Measurements from ENCODE around the gene RCSD1. TPM values are rescaled to one million over a fixed set of nuclear protein-coding genes. Genes with fewer than 3 reads are reported as not detected.

Gene RCSD1
- total and polyA plus RNA-seq, 10 of the 15 experiments (the other 5 are each of a cell fraction or from before 2014, with no cell fraction given) = 11.4 to 78.3 (median 71.6) TPM

DNA sequence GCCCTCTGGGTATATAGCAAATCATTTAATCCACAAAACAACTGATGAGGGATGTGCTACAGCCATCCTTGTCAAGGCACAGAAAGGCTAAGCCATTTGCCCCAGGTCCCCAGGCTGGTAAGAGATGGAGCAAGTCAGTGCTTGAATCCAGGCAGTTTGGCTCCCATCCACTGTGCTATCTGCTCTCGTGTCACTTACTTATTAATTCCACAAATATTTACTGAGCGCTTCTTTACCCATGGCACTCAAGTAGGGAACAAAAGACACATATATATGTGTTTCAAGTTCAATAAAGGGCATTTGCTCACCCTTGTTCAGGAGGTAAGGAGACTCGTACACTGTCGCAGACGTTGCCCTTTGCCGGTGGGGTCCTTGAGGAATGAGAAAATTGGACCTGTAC is 53.2 kb downstream of the RCSD1 start (continued):
- TF ChIP-seq, protein P1, sequence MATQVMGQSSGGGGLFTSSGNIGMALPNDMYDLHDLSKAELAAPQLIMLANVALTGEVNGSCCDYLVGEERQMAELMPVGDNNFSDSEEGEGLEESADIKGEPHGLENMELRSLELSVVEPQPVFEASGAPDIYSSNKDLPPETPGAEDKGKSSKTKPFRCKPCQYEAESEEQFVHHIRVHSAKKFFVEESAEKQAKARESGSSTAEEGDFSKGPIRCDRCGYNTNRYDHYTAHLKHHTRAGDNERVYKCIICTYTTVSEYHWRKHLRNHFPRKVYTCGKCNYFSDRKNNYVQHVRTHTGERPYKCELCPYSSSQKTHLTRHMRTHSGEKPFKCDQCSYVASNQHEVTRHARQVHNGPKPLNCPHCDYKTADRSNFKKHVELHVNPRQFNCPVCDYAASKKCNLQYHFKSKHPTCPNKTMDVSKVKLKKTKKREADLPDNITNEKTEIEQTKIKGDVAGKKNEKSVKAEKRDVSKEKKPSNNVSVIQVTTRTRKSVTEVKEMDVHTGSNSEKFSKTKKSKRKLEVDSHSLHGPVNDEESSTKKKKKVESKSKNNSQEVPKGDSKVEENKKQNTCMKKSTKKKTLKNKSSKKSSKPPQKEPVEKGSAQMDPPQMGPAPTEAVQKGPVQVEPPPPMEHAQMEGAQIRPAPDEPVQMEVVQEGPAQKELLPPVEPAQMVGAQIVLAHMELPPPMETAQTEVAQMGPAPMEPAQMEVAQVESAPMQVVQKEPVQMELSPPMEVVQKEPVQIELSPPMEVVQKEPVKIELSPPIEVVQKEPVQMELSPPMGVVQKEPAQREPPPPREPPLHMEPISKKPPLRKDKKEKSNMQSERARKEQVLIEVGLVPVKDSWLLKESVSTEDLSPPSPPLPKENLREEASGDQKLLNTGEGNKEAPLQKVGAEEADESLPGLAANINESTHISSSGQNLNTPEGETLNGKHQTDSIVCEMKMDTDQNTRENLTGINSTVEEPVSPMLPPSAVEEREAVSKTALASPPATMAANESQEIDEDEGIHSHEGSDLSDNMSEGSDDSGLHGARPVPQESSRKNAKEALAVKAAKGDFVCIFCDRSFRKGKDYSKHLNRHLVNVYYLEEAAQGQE (IDR thresholded peaks at IDR 0.05; ENCODE audit: low read depth, low read length) = no peak
- no peak for TF ChIP-seq NFYB (IDR thresholded peaks at IDR 0.05; ENCODE audit: insufficient read depth, low read depth, low read length)
- no peak for TF ChIP-seq ZNF384 (IDR thresholded peaks at IDR 0.05; ENCODE audit: borderline replicate concordance, low read depth, low read length)
- TF ChIP-seq KAT2A (conservative IDR thresholded peaks at IDR 0.05; ENCODE audit: control insufficient read depth, low read depth, low read length) = no peak
- TF ChIP-seq ZSCAN29 (IDR thresholded peaks at IDR 0.05) = no peak
- no peak for TF ChIP-seq HCFC1 (IDR thresholded peaks at IDR 0.05; ENCODE audit: low read length)
- no peak for TF ChIP-seq SMAD1 (IDR thresholded peaks at IDR 0.05; ENCODE audit: low read depth, partially characterized antibody)
- TF ChIP-seq PAX8 (IDR thresholded peaks at IDR 0.05) = no peak
- TF ChIP-seq, protein P2, sequence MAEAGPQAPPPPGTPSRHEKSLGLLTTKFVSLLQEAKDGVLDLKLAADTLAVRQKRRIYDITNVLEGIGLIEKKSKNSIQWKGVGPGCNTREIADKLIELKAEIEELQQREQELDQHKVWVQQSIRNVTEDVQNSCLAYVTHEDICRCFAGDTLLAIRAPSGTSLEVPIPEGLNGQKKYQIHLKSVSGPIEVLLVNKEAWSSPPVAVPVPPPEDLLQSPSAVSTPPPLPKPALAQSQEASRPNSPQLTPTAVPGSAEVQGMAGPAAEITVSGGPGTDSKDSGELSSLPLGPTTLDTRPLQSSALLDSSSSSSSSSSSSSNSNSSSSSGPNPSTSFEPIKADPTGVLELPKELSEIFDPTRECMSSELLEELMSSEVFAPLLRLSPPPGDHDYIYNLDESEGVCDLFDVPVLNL (IDR thresholded peaks at IDR 0.05; ENCODE audit: low read depth, low read length) = no peak
- no peak for TF ChIP-seq IKZF2 (IDR thresholded peaks at IDR 0.05)
- TF ChIP-seq RBBP5 (conservative IDR thresholded peaks at IDR 0.05) = no peak
- no peak for TF ChIP-seq FOS (IDR thresholded peaks at IDR 0.05; ENCODE audit: borderline replicate concordance, extremely low read depth, insufficient read length)
- TF ChIP-seq STAT3 (IDR thresholded peaks at IDR 0.05; ENCODE audit: low read depth, low read length) = no peak
- no peak for TF ChIP-seq BMI1 (IDR thresholded peaks at IDR 0.05; ENCODE audit: borderline replicate concordance)

Measured in GM12878 (cell line).